Measurements from ENCODE around the gene CYP3A5.
"Not testable (repeated sequence)": the region's sequence is repeated elsewhere in the genome, so short reads cannot be mapped to it uniquely, and the experiment has no call there.

CYP3A5 gene

DNA sequence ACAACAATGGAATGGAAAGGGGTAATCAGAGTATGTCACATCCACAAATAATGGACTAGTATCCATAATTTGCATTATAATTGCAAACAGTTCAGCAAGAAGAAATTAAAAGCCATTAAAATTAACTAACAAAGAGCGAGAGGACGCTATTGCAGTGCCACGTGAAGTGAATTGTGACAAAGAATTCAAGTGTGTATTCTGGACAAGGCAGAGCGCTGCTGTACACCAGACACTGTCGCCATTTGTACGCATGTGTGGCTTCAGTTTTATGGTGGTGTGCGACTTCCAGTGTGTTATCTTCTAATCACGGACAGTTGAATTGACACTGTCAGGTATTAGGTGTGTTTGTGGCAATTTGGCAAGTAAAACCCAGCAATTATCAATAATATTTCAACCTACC lies 11.3 kb downstream of the CYP3A5 start:
- TF ChIP-seq, protein P1, sequence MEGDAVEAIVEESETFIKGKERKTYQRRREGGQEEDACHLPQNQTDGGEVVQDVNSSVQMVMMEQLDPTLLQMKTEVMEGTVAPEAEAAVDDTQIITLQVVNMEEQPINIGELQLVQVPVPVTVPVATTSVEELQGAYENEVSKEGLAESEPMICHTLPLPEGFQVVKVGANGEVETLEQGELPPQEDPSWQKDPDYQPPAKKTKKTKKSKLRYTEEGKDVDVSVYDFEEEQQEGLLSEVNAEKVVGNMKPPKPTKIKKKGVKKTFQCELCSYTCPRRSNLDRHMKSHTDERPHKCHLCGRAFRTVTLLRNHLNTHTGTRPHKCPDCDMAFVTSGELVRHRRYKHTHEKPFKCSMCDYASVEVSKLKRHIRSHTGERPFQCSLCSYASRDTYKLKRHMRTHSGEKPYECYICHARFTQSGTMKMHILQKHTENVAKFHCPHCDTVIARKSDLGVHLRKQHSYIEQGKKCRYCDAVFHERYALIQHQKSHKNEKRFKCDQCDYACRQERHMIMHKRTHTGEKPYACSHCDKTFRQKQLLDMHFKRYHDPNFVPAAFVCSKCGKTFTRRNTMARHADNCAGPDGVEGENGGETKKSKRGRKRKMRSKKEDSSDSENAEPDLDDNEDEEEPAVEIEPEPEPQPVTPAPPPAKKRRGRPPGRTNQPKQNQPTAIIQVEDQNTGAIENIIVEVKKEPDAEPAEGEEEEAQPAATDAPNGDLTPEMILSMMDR (conservative IDR thresholded peaks at IDR 0.05; ENCODE audit: control insufficient read depth, insufficient read depth, low read depth, low read length), result no peak
- DNase-seq (ENCODE audit: low read depth), result no peak
- no peak overlapping the region for H3K4me3 ChIP-seq (ENCODE audit: control insufficient read depth, low read depth, low read length)

DNA sequence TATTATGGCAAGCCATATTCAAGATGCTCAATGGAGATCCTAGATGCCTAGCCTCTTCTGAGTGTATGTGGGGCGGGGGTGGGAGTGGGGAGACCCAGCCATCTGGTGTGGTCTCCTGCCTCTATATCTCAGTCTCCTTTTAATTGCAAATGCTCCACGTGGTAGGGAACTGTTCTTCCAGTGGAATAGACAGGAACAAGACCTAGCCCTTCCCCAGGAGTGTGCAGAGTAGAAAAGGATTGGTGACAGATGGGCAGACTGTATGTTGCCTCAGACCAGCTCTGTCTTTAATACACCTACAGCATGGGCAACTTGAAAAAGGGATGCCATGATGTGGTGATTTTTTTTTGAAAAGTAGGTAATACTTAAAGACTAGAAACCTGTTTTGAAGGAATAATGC lies 12.6 kb downstream of the CYP3A5 start:
- TF ChIP-seq, protein P1 (conservative IDR thresholded peaks at IDR 0.05; ENCODE audit: control insufficient read depth, insufficient read depth, low read depth, low read length), result no peak
- no peak for DNase-seq (ENCODE audit: low read depth)
- no peak overlapping the region for H3K4me3 ChIP-seq (ENCODE audit: control insufficient read depth, low read depth, low read length)

DNA sequence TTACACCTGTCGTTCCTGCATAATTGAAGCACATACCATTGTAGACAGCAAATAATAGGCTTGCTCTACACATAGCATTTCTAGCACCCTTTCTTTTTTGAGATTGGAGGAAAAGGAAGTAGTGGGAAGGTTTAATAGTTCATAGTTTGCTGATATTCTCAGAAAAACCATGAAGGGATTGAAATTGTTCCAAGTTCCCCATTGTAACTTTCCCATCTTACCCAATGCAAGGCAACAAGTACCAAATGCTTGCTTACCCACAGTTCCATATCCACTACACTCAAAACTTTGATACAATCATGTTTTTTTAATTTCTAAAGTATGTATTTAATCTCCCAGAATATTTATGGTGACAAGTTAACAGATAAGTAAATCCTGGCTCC lies 13.8 kb downstream of the CYP3A5 start:
- DNase-seq (ENCODE audit: low read depth), result no peak
- H3K4me3 ChIP-seq (ENCODE audit: control insufficient read depth, low read depth, low read length), result no peak overlapping the region
- TF ChIP-seq, protein P1 (conservative IDR thresholded peaks at IDR 0.05; ENCODE audit: control insufficient read depth, insufficient read depth, low read depth, low read length), result no peak

GRCh38 chr7:99665312-99666012 lies 14.3 kb downstream of the CYP3A5 start:
- TF ChIP-seq, protein P1 (conservative IDR thresholded peaks at IDR 0.05; ENCODE audit: control insufficient read depth, insufficient read depth, low read depth, low read length), result no peak
- no peak for DNase-seq (ENCODE audit: low read depth)
- no peak overlapping the region for H3K4me3 ChIP-seq (ENCODE audit: control insufficient read depth, low read depth, low read length)

GRCh38 chr7:99657879-99658278 lies 21.9 kb downstream of the CYP3A5 start:
- not testable (repeated sequence) for H3K4me3 ChIP-seq (ENCODE audit: control insufficient read depth, low read depth, low read length); DNase-seq (ENCODE audit: low read depth)

GRCh38 chr7:99654626-99655025 lies 25.2 kb downstream of the CYP3A5 start:
- not testable (repeated sequence) for H3K4me3 ChIP-seq (ENCODE audit: control insufficient read depth, low read depth, low read length); DNase-seq (ENCODE audit: low read depth)

DNA sequence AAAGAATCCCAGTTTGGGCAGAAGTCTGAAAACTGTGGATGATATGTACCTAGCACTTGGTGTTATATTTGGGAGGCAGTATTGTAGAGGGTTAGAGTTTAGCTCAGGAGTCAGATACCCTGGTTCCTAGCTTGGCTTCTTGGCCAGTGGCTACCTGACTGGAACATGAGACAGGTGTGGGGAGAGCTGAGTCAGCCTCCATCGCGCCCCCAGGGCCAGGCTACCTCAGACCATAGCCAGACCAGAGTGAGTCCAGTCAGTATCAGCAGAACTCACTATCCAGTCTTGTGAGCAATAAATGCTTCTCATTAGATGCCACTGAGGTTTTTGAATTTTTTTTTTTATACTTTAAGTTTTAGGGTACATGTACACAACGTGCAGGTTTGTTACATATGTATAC lies 26.0 kb downstream of the CYP3A5 start:
- DNase-seq (ENCODE audit: low read depth), result no peak
- H3K4me3 ChIP-seq (ENCODE audit: control insufficient read depth, low read depth, low read length), result no peak overlapping the region
- TF ChIP-seq, protein P1 (conservative IDR thresholded peaks at IDR 0.05; ENCODE audit: control insufficient read depth, insufficient read depth, low read depth, low read length), result no peak

DNA sequence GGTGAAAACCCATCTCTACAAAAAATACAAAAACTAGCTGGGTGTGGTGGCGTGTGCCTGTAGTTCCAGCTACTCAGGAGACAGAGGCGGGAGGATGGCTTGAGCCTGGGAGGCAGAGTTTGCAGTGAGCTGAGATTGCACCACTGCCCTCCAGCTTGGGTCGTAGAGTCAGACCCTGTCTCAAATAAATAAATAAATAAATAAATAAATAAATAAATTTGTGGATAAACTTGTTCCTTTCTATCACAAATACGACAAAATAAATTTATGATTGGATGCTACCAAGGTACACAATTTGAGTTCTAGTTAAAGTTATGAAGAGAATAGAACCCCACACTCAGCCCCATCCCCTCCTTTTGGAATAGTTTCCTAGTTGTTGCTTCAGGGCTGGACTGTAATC lies 26.5 kb downstream of the CYP3A5 start:
- H3K4me3 ChIP-seq (ENCODE audit: control insufficient read depth, low read depth, low read length); DNase-seq (ENCODE audit: low read depth): not testable (repeated sequence)

Data from fibroblast of mammary gland (primary cell).